Measurements from ENCODE around the gene KIF7. TPM values are rescaled to one million over a fixed set of nuclear protein-coding genes. Genes with fewer than 3 reads are reported as not detected.

Gene KIF7
- total and polyA plus RNA-seq, 10 of the 15 experiments (the other 5 are each of a cell fraction or from before 2014, with no cell fraction given), result 0.01 to 0.36 (median 0.10) TPM; not detected in 2

DNA sequence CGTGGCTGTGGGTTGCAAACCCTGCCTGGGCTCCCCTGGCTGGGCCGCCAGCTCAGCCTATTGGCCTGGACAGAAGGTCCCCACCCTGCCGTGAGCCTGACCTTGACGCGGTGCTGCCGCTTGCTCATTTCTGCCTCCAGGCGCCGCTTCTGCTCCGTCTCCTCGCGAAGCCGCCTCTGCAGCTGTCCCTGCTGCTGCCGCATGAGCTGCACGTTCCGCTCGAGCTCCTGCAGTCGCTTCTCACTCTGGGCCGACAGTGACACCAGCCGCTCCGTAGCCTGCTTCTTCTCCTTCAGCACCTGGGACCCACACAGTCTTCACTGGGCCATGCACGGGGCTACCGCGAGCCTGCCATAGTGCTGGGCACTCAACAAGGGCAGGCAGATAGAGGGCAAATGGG is 21.7 kb downstream of the KIF7 start:
- no peak for TF ChIP-seq SUZ12 (IDR thresholded peaks at IDR 0.05; ENCODE audit: unreplicated experiment)
- TF ChIP-seq NKRF (conservative IDR thresholded peaks at IDR 0.05), result no peak
- no peak for TF ChIP-seq MXI1 (IDR thresholded peaks at IDR 0.05; ENCODE audit: low read depth, low read length)
- H3K4me1 ChIP-seq (ENCODE audit: control insufficient read depth, insufficient read depth, low read length), result no peaks in the 10 kb centered on the region
- DNase-seq (ENCODE audit: low read depth, low spot score) (no peak), ATAC-seq (no peak), FAIRE-seq (no peak)
- H3K36me3 ChIP-seq (ENCODE audit: control insufficient read depth in 2 of 2, insufficient read depth in 2 of 2, low read length in 1 of 2), result peaks cover 12 to 17% of the 10 kb centered on the region in 2 experiments
- H3K4me3 ChIP-seq, result no peak overlapping the region
- intact Hi-C loops (cut with micrococcal nuclease; ENCODE audit: unreplicated experiment) (no loop called here), in situ Hi-C loops (cut with MboI) (no loop called here)
- ChIA-PET SMC1A (ENCODE audit: uncharacterized antibody, unreplicated experiment) (no interaction called here), POLR2A (no interaction called here), CTCF (no interaction called here), RAD21 (ENCODE audit: unreplicated experiment) (no interaction called here)
- no peak overlapping the region for H3K4me2 ChIP-seq (ENCODE audit: control insufficient read depth, insufficient read depth)
- H4K20me1 ChIP-seq (ENCODE audit: control insufficient read depth, insufficient read depth), result no peaks in the 10 kb centered on the region
- BruUV-seq (replicated peaks), result no TSS peak
- no peaks in the 10 kb centered on the region; the same call in 2 of the 3 replicates for H3K9me3 ChIP-seq (replicated peaks; ENCODE audit: control insufficient read depth, insufficient read depth, low read length)
- H2AFZ ChIP-seq (ENCODE audit: control insufficient read depth, low read depth, low read length), result no peak overlapping the region
- no peaks in the 10 kb centered on the region for H3K27me3 ChIP-seq (replicated peaks in 1 of 2; ENCODE audit: control insufficient read depth in 2 of 2, insufficient read depth in 2 of 2, low read length in 1 of 2)
- H3K9ac ChIP-seq (ENCODE audit: control insufficient read depth, insufficient read depth, low read length), result no peak overlapping the region
- no peak overlapping the region for H3K27ac ChIP-seq (ENCODE audit: control insufficient read depth, insufficient read depth)
- no peaks in the 10 kb centered on the region for H3K79me2 ChIP-seq (ENCODE audit: control insufficient read depth, insufficient read depth, low read length)
- 93% methylated on average over 23 of the region's 23 CpGs for whole genome bisulfite sequencing (ENCODE audit: insufficient coverage, insufficient replicate concordance, low lambda C conversion rate, missing lambda C conversion rate)

DNA sequence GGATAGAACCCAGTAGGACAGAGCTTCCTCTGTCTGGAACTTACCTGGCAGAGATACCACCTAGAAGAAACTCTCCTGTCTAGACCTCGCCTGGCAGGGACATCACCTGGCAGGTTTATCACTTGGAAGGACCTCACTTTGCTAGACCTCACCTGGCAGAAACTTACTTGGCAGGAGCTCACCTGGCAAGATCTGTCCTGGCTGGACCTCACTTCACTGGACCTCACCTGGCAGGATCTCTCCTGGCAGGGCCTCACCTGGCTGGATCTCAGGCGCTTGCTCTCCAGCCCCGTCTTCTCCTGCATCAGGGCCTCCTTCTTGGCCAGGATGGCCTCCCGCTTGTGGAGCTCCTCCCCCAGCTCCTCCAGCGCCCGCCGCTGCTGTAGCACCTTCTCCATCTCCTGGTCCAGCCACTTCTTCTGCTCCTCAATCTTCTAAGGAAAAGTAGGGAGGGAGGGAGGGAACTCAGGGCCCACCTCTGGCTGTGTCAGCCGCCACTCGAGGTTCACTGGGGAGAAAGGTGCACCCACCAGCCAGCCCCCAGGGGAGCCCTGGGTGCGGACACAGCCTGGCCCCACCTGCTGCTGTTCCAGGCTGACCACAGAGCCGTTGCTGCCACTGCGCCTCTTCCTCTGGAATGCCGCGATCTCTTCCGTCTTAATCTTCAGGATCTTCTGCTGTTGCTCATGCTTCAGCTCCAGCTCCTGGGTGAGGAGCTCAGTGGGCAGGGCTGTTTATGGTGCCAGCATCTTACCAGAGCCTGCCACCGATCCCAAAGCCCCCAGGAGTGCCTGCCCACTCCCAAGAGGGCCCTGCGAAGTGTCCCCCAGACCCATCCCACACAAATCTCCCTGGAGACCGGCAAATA is 22.5 kb downstream of the KIF7 start:
- no peak overlapping the region for H3K27ac ChIP-seq (ENCODE audit: control insufficient read depth, insufficient read depth)
- no peak overlapping the region for H2AFZ ChIP-seq (ENCODE audit: control insufficient read depth, low read depth, low read length)
- in situ Hi-C loops (cut with MboI), result no loop called here
- no peaks in the 10 kb centered on the region for H4K20me1 ChIP-seq (ENCODE audit: control insufficient read depth, insufficient read depth)
- H3K4me1 ChIP-seq (ENCODE audit: control insufficient read depth, insufficient read depth, low read length), result no peaks in the 10 kb centered on the region
- no peak overlapping the region for H3K4me3 ChIP-seq
- RAD21 ChIA-PET (ENCODE audit: unreplicated experiment), result no interaction called here
- no peak overlapping the region for H3K4me2 ChIP-seq (ENCODE audit: control insufficient read depth, insufficient read depth)
- ATAC-seq, result no peak; the same call in 2 of the 3 replicates
- no peak for FAIRE-seq
- BruUV-seq (replicated peaks), result no TSS peak
- no peak for DNase-seq (ENCODE audit: low read depth, low spot score)
- intact Hi-C loops (cut with micrococcal nuclease; ENCODE audit: unreplicated experiment), result no loop called here
- CTCF ChIA-PET, result interaction anchor here (0.6 kb wide), 1 partner anchor 97 kb away, joined by 4 read pairs; no protein-coding TSS in a partner anchor
- H3K9me3 ChIP-seq (replicated peaks; ENCODE audit: control insufficient read depth, insufficient read depth, low read length), result no peaks in the 10 kb centered on the region; the same call in 2 of the 3 replicates
- no peaks in the 10 kb centered on the region for H3K79me2 ChIP-seq (ENCODE audit: control insufficient read depth, insufficient read depth, low read length)
- no peak for TF ChIP-seq E2F8 (IDR thresholded peaks at IDR 0.05; ENCODE audit: low read depth, partially characterized antibody)
- TF ChIP-seq GABPA (IDR thresholded peaks at IDR 0.05; ENCODE audit: low read depth), result no peak
- no peak for TF ChIP-seq NFYB (IDR thresholded peaks at IDR 0.05; ENCODE audit: insufficient read depth, low read depth, low read length)
- no peak for TF ChIP-seq CHD1 (IDR thresholded peaks at IDR 0.05; ENCODE audit: low read depth, low read length)
- TF ChIP-seq RAD51 (IDR thresholded peaks at IDR 0.05), result no peak
- TF ChIP-seq CHD4 (IDR thresholded peaks at IDR 0.05), result no peak
- TF ChIP-seq IKZF1 (conservative IDR thresholded peaks at IDR 0.05), result no peak
- no peak for TF ChIP-seq MYC (IDR thresholded peaks at IDR 0.05; ENCODE audit: insufficient read depth, insufficient read length, insufficient replicate concordance, low read length, severe bottlenecking)
- no peak for TF ChIP-seq FOXK2 (IDR thresholded peaks at IDR 0.05)
- H3K9ac ChIP-seq (ENCODE audit: control insufficient read depth, insufficient read depth, low read length), result no peak overlapping the region
- 96% methylated on average over 16 of the region's 18 CpGs for WGBS (ENCODE audit: insufficient coverage, insufficient replicate concordance, low lambda C conversion rate, missing lambda C conversion rate)
- no peaks in the 10 kb centered on the region for H3K27me3 ChIP-seq (replicated peaks in 1 of 2; ENCODE audit: control insufficient read depth in 2 of 2, insufficient read depth in 2 of 2, low read length in 1 of 2)
- peaks cover 12 to 22% of the 10 kb centered on the region in 2 experiments for H3K36me3 ChIP-seq (ENCODE audit: control insufficient read depth in 2 of 2, insufficient read depth in 2 of 2, low read length in 1 of 2)
- POLR2A ChIA-PET, result no interaction called here
- SMC1A ChIA-PET (ENCODE audit: uncharacterized antibody, unreplicated experiment), result no interaction called here

All from GM12878 (cell line).